Stimulated activated CD8-positive, alpha-beta memory T cell treated with anti-CD3 and anti-CD28 coated beads, Interleukin-7, amount 100 ng/mL, for 24 hours (primary cell): ENCODE results near the gene TMEM212.

Experiments
- DNase-seq: peaks from one replicate; pipeline ENCODE4 v3.0.0-alpha.2; 2020; ENCODE audit warnings: low read depth

The TMEM212 gene

GRCh38 chr3:171860830-171861535 is 17.8 kb downstream of the TMEM212 start:
- DNase-seq: no peak

GRCh38 chr3:171862392-171862791 is 19.2 kb downstream of the TMEM212 start:
- DNase-seq: no peak

GRCh38 chr3:171862993-171863521 is 19.9 kb downstream of the TMEM212 start:
- no peak for DNase-seq

GRCh38 chr3:171863920-171864319 is 20.8 kb downstream of the TMEM212 start:
- no peak for DNase-seq

- DNase-seq: no peak
These were observed 22.2 kb downstream of the TMEM212 start for GRCh38 chr3:171865191-171865865.

GRCh38 chr3:171867981-171868380 is 24.8 kb downstream of the TMEM212 start:
- DNase-seq: no peak

- no peak for DNase-seq
These were observed 28.5 kb downstream of the TMEM212 start for GRCh38 chr3:171871392-171872274.

GRCh38 chr3:171873580-171873979 is 30.4 kb downstream of the TMEM212 start:
- DNase-seq: no peak

GRCh38 chr3:171874251-171874681 is 31.1 kb downstream of the TMEM212 start:
- DNase-seq: no peak

- DNase-seq: no peak
These were observed 31.7 kb downstream of the TMEM212 start for GRCh38 chr3:171874879-171875278.

- DNase-seq: no peak
These were observed 32.8 kb downstream of the TMEM212 start for GRCh38 chr3:171875923-171876412.

- no peak for DNase-seq
These were observed 33.6 kb downstream of the TMEM212 start for GRCh38 chr3:171876680-171877147.

GRCh38 chr3:171878461-171879225 is 35.5 kb downstream of the TMEM212 start:
- DNase-seq: no peak

- no peak for DNase-seq
These were observed 36.3 kb downstream of the TMEM212 start for GRCh38 chr3:171879472-171879871.

- DNase-seq: no peak
These were observed 37.1 kb downstream of the TMEM212 start for GRCh38 chr3:171880101-171880870.

GRCh38 chr3:171881251-171881650 is 38.1 kb downstream of the TMEM212 start:
- DNase-seq: no peak

- no peak for DNase-seq
These were observed 40.2 kb downstream of the TMEM212 start for GRCh38 chr3:171883257-171883892.

GRCh38 chr3:171883893-171884279 is 40.7 kb downstream of the TMEM212 start:
- DNase-seq: no peak

GRCh38 chr3:171888466-171888865 is 45.3 kb downstream of the TMEM212 start:
- DNase-seq: no peak

- DNase-seq: no peak
These were observed 47.2 kb downstream of the TMEM212 start for GRCh38 chr3:171890398-171890797.
